GM12872 (cell line): ENCODE measurements around the gene MLPH.

Experiments
- TF ChIP-seq, protein P1 (sequence below): IDR thresholded peaks from 3 replicates; pipeline ENCODE4 v1.5.1; 2011; ENCODE audit warnings: low read depth, mild to moderate bottlenecking, low read length, moderate library complexity; ENCODE audit not compliant: insufficient read depth

Gene MLPH

DNA sequence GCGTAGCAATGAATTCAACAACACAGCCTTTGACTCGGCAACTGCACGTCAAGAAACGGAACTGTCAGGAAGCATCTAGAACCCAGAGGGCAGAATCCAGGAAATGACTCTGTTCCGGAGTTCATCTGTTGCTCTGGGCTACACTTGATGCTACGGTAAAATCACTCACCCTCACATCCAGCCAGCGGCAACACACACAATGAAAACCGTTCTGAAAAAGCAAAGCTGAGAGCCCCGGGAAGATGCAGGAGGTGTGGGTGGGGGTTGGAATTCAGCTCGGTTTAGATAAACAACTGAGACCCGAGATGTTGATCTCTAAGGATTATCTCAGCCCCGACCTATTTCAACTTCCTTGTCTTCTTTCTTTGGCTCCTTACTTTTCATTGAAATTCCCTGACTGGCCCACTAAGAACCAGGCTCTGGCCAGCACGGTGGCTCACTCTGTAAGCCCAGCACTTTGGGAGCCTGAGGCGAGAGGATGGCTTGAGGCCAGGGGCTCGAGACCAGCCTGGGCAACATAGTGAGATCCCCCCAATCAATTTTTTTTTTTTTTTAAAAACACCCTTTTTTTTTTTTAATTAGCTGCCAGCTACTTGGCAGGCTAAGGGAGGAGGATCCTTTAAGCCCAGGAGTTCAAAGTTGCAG lies 116.8 kb downstream of the MLPH start:
- TF ChIP-seq, protein P1, sequence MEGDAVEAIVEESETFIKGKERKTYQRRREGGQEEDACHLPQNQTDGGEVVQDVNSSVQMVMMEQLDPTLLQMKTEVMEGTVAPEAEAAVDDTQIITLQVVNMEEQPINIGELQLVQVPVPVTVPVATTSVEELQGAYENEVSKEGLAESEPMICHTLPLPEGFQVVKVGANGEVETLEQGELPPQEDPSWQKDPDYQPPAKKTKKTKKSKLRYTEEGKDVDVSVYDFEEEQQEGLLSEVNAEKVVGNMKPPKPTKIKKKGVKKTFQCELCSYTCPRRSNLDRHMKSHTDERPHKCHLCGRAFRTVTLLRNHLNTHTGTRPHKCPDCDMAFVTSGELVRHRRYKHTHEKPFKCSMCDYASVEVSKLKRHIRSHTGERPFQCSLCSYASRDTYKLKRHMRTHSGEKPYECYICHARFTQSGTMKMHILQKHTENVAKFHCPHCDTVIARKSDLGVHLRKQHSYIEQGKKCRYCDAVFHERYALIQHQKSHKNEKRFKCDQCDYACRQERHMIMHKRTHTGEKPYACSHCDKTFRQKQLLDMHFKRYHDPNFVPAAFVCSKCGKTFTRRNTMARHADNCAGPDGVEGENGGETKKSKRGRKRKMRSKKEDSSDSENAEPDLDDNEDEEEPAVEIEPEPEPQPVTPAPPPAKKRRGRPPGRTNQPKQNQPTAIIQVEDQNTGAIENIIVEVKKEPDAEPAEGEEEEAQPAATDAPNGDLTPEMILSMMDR = no peak

GRCh38 chr2:237604391-237604790 lies 117.3 kb downstream of the MLPH start:
- TF ChIP-seq, protein P1 = no peak
